IPS-18c (cell line): ENCODE data around the gene HSPB7.
"Not testable (repeated sequence)": the region's sequence is repeated elsewhere in the genome, so short reads cannot be mapped to it uniquely, and the experiment has no call there.

Source experiments
- H3K4me3 ChIP-seq: 2 replicates; pipeline ENCODE4 v1.7.0; 2013; ENCODE audit warnings: low read depth, mild to moderate bottlenecking, low read length, moderate library complexity; ENCODE audit not compliant: insufficient read depth
- H3K9me3 ChIP-seq: one replicate; pipeline ENCODE4 v1.6.1; 2013; ENCODE audit warnings: mild to moderate bottlenecking, low read length, moderate library complexity; ENCODE audit not compliant: control insufficient read depth, insufficient read depth

Gene HSPB7

DNA sequence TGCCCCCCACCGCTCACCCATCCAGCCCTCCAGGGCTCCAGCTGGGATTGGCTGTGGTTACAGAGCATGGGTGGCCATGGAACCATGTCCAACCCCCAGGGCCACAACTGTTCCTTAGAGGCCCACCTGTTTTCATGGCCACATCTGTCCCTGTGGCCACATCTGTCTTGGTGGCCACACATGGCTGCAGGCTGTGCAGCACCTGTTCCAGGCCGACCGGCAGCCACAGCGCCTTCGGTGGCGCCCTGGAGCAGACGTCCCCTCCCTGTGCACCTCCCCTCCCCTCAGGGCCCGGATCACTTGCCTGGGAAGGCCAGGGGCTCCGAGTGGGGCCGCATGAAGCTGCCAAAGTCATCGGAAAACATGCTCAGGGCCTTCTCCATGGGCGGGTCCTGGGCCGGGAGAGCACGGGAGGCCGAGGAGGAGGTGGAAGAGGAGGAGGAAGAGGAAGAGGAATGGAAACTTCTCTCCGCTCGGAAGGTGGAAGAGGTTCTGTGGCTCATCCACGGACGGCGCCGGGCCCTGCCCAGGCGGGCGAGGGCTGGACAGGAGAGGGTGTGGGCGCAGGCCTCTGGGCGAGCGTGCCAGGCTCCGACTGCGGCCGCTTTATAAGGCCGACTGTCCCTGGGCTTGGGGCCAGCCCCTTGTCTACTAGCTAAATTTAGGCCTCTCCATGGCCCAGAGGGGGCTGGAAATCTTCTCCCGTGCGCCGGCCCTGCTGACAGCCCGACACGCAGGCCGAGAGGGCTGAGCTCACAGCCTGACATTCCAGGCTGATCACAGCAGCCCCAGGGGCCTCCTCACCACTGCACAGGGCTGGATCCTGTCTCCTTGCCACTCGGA lies at the start of gene HSPB7:
Gene HSPB7, minus strand, starts transcription at position 583 of the 843 bp plus-strand sequence. Its CDS starts 80 bp downstream, at position 503.
- Histone ChIP-seq H3K9me3 (no peaks in the 10 kb centered on the region), H3K4me3 (no peak within 1 kb of the TSS)

DNA sequence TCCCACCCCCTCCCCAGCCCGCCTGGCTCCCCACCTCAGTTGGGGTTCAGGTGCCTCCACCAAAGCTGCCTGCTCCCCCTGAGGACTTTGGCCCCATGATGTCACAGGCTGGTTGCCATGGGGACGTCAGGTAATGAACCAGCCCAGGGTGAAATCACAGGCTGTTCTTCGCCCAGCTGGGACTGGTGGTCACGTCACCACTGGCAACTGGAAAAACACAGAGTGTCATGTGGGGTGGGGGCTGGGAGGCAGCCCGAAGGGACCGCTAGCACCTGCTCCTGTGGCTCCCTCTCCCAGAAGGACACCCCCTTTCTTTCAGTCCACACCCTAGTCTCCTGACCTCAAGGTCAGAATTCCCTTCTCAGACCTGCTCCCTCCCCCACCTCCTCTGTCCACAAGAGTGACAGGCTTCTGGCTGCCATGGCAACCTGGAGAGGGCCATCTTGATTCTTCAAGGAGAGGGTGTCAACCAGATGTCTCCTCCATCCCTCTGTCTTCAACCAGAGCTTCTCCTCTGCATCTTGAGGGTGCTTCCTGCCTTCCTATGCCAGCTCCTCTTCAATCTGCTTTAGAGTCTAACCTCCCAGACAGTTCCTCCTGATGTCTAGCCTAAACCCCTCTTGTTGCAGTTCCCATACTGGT lies 49.4 kb upstream of the HSPB7 start:
- Histone ChIP-seq H3K9me3 (no peaks in the 10 kb centered on the region), H3K4me3 (no peak overlapping the region)

- H3K9me3 ChIP-seq: no peaks in the 10 kb centered on the region
These were observed 48.4 kb upstream of the HSPB7 start for GRCh38 chr1:16066245-16066644.

DNA sequence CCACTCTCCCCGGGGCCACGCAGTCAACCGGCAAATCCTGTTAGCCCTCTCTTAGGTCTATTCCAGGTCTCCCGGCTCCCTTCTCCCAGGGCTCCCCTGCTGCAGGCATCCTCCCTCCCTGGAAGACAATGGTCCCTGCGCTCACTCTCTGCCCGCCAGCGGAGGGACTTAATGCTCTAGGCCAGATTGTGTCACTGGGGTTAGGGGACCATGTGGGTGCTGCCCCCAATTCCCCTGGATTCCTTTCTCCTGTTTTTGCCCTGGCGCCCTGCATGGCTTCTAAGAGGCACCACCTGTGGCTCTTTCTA lies 47.4 kb upstream of the HSPB7 start:
- no peak overlapping the region for H3K4me3 ChIP-seq
- H3K9me3 ChIP-seq: no peaks in the 10 kb centered on the region

More at GRCh38 chr1:16066245-16066644, 48.4 kb upstream of the HSPB7 start:
- no peak overlapping the region for H3K4me3 ChIP-seq

DNA sequence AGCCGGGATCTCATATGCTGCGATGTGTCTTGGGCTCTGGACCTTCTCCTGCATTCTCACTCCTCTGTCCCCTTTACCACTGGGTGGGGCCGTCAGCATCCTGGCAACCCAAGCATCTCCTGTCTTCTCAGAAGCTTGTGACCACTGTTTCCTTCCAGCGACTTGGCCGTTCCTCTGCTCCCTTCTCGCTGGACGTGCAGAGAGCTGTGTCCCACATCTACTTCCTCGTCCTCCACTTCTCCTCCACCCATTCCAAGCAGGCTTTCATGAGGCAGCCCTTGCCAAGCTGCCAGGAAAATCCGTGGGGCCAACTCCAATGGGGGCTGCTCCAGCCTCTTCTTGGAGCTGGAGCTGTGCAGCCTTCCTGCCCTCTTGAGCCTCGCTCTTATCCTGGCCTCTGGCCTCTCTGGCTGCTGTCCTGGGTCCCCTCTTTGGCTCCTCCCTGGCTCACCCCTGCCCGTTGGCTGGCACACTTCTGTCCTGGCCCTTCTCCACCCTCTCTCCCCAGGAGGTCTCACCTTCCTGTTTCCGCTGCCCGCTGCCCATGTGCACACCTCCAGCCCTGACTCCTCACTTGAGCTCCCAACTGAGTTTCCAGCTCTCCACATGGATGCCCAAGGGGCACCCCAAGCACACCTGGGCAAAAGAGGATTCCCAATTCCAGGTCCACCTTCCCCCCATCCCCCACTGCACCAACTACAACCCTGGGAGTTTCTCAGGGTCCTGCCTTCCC lies 46.9 kb upstream of the HSPB7 start:
- Histone ChIP-seq H3K9me3 (no peaks in the 10 kb centered on the region), H3K4me3 (no peak overlapping the region)

- Histone ChIP-seq H3K9me3 (no peaks in the 10 kb centered on the region), H3K4me3 (no peak overlapping the region)
These were observed 46.1 kb upstream of the HSPB7 start for GRCh38 chr1:16063921-16064320.

DNA sequence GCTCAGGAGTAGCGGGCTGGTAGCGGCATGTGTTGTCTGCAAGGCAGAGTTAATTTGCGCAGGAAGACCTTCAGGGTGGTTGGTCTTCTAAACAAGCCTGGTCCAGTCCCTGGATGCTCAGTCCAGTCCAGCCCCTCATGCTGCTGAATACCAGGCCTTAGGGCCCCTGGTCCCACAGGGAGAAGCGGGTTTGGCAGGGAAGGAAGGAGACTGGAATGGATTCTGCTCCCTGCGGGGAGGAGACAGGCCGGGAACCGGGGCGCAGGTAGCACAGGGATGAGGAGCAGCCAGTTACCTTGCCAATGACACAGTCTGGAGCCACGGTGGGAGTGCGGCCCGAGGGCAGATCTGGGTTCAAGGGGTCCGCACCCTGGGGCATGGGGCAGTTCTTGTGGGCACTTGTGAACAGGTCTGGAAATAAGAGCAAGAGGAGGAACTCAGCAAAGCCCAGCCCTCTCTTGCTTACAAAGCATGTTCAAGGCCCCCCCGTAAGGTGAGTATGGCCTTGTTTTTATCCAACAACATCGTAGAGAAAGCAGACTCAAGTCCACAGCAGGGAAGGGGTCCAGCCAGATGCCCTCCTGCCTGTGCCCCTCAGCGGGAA lies 45.5 kb upstream of the HSPB7 start:
- Histone ChIP-seq H3K4me3 (no peak overlapping the region), H3K9me3 (no peaks in the 10 kb centered on the region)

GRCh38 chr1:16062687-16063075 lies 44.8 kb upstream of the HSPB7 start:
- H3K4me3 ChIP-seq, H3K9me3 ChIP-seq: not testable (repeated sequence)

GRCh38 chr1:16061989-16062686 lies 44.3 kb upstream of the HSPB7 start:
- not testable (repeated sequence) for H3K4me3 ChIP-seq, H3K9me3 ChIP-seq

- H3K4me3 ChIP-seq: no peak overlapping the region
- no peaks in the 10 kb centered on the region for H3K9me3 ChIP-seq
These were observed 43.4 kb upstream of the HSPB7 start for GRCh38 chr1:16061266-16061665.

- not testable (repeated sequence) for H3K4me3 ChIP-seq, H3K9me3 ChIP-seq
These were observed 40.7 kb upstream of the HSPB7 start for GRCh38 chr1:16058394-16059120.

DNA sequence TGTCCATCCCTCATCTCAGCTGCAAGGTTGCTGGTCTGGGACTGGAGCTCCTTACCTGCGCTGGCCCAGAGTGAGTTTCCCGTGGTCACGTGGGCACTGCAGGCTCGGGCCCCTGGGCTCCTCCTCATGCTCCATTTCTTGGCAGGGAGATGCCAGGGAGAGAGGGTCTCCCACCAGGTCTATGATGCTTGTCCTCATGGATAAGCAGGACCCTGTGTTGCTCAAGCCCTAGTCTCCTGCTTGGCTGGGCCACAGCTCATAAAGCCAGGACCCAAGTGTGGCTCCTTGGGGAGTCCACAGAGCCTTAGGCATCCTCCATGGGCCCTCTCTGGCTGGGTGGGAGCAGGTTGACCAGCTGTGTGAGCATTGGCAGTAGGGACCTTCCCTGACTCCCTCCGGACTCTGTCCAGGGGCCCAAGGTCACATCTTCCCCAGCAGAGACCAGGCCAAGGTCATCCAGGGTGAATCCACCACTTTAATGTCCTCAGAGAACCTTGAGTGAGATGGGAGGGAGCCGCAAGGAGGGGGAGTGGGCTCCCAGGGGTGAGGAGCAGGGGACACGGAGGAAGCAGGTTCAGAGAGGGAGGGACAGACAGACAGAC lies 39.6 kb upstream of the HSPB7 start:
- H3K9me3 ChIP-seq, H3K4me3 ChIP-seq: not testable (repeated sequence)

DNA sequence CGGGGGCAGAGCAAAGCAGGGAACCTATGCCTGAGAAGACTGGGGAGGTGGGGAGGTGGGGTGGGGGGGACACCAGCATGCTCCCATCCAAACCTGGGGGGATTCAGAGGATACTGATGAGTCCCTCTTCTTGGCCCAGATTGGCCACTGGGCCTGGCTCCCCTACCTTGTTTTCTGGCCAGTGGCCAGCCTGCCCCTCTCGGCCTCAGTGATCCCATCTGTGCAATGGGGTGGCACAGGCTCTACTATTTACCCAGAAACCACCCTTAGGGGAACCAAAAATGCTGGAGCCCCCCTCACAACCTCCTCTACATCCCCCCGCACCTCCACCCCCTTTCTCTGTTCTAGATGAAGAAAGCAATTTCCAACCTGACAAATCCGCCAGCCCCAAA lies 38.7 kb upstream of the HSPB7 start:
- H3K9me3 ChIP-seq, H3K4me3 ChIP-seq: not testable (repeated sequence)

- no peaks in the 10 kb centered on the region for H3K9me3 ChIP-seq
- H3K4me3 ChIP-seq: no peak overlapping the region
These were observed 38.0 kb upstream of the HSPB7 start for GRCh38 chr1:16055613-16056520.
